Chondrocyte (in vitro differentiated cells): ENCODE measurements around the gene CHN1. TPM values are rescaled to one million over a fixed set of nuclear protein-coding genes. Genes with fewer than 3 reads are reported as not detected.

Source experiments
- DNase-seq: peaks from one replicate; pipeline ENCODE4 v3.0.0; 2021; ENCODE audit warnings: mixed read lengths, low spot score
- H3K27ac Mint-ChIP-seq: one replicate; pipeline ENCODE4 v1.8.0; 2021; ENCODE audit warnings: mild to moderate bottlenecking, moderate library complexity, mixed read lengths; ENCODE audit not compliant: unreplicated experiment
- H3K27me3 Mint-ChIP-seq: 2 replicates; pipeline ENCODE4 v1.8.0; 2021; ENCODE audit warnings: low read depth, mixed read lengths
- H3K36me3 Mint-ChIP-seq: 2 replicates; pipeline ENCODE4 v1.8.0; 2021; ENCODE audit warnings: low read depth, mixed read lengths
- H3K4me1 Mint-ChIP-seq: 2 replicates; pipeline ENCODE4 v1.8.0; 2021; ENCODE audit warnings: low read depth, mild to moderate bottlenecking, mixed read lengths
- H3K4me3 Mint-ChIP-seq: one replicate; pipeline ENCODE4 v1.8.0; 2021; ENCODE audit warnings: mild to moderate bottlenecking, moderate library complexity, mixed read lengths; ENCODE audit not compliant: unreplicated experiment
- H3K9me3 Mint-ChIP-seq: 2 replicates; pipeline ENCODE4 v1.8.0; 2021; ENCODE audit warnings: low read depth, mixed read lengths
- CTCF ChIP-seq: fragments of 200-600 bp; sonication (generic); IDR thresholded peaks from 2 replicates; pipeline ENCODE4 v1.5.0; 2021; ENCODE audit warnings: antibody characterized with exemption, mild to moderate bottlenecking, moderate library complexity
- total RNA-seq: library from RNA; stranded (reverse); gene quantifications from 3 replicates; pipeline ENCODE4 v1.2.1, GENCODE V29; 2021

CHN1 gene
- total RNA-seq, 1 donor from 2014 or later, result 23.1 TPM

GRCh38 chr2:174753038-174753633 is 252.0 kb downstream of the CHN1 start:
- H3K27ac Mint-ChIP-seq, result peak overlapping the region; percentile 75
- H3K27me3 Mint-ChIP-seq, result no peaks in the 10 kb centered on the region
- TF ChIP-seq CTCF, result no peak
- H3K36me3 Mint-ChIP-seq, result no peaks in the 10 kb centered on the region
- peaks cover 19% of the 10 kb centered on the region for H3K4me1 Mint-ChIP-seq
- no peaks in the 10 kb centered on the region for H3K9me3 Mint-ChIP-seq
- H3K4me3 Mint-ChIP-seq, result no peak overlapping the region
- DNase-seq, result no peak

DNA sequence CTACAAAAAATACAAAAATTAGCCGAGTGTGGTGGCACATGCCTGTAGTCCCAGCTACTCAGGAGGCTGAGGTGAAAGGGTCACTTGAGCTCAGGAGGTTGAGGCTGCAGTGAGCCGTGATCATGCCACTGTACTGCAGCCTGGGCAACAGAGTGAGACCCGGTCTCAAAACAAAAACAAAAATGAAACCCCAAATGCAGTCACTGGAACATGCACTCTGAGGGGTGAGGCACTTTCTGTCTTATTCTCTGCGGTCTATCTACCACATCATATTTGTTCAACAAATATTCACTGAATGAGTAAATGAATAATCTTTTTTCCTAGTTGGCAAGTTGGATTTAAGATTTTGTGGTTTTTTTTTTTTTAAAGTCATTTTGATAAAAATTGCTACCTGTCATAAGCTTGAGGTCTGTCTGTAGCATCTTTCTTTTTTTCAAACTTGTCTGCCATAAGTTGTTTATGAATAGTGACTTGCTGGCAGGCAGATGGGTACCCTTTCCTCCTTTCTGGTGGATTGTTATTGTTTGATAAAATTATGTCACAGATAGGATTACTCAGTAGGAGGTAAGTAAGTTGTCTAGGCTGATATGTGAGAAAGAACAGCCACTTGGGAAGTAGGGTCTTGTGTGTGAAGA is 252.7 kb downstream of the CHN1 start:
- DNase-seq, result no peak
- Mint-ChIP-seq H3K4me3 (no peak overlapping the region), H3K4me1 (peaks cover 19% of the 10 kb centered on the region), H3K36me3 (no peaks in the 10 kb centered on the region), H3K9me3 (no peaks in the 10 kb centered on the region), H3K27ac (peak overlapping the region; percentile 75), H3K27me3 (no peaks in the 10 kb centered on the region)
- TF ChIP-seq CTCF, result no peak

DNA sequence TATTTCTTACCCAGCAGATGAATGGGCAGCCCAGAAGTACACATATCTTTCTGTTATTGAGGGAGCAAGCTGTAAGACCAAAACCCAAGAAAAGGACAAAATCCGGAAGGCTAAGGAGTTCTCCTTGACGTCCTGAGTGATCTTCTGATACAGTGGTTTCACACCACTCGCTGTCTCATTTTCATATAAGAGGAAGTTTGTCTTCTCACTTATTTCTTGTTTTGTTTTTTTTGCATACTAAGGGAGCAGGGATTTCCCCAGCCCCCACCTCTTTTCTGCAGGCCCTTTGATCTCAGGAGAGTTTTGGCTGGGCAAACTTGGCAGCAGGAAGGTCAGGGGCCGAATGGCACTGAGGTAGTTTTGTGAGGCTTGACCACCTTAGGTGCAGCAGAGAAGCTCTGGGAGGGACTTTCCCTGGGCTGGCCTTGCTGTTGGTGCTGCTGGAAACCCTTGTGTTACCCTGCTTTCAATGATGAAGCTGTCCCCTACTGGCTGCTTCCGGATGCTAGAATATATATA is 254.2 kb downstream of the CHN1 start:
- no peak for DNase-seq
- peak; percentile 2 for TF ChIP-seq CTCF
- H3K9me3 Mint-ChIP-seq, result no peaks in the 10 kb centered on the region
- H3K27ac Mint-ChIP-seq, result no peak overlapping the region
- peaks cover 2% of the 10 kb centered on the region for H3K27me3 Mint-ChIP-seq
- H3K4me1 Mint-ChIP-seq, result peaks cover 19% of the 10 kb centered on the region
- H3K36me3 Mint-ChIP-seq, result no peaks in the 10 kb centered on the region
- H3K4me3 Mint-ChIP-seq, result no peak overlapping the region

- no peak for DNase-seq
- Mint-ChIP-seq H3K36me3 (no peaks in the 10 kb centered on the region), H3K27ac (no peak overlapping the region), H3K27me3 (peaks cover 2% of the 10 kb centered on the region), H3K4me3 (no peak overlapping the region), H3K9me3 (no peaks in the 10 kb centered on the region), H3K4me1 (peaks cover 19% of the 10 kb centered on the region)
- no peak for TF ChIP-seq CTCF
Measured at GRCh38 chr2:174749793-174750192, 255.4 kb downstream of the CHN1 start.

DNA sequence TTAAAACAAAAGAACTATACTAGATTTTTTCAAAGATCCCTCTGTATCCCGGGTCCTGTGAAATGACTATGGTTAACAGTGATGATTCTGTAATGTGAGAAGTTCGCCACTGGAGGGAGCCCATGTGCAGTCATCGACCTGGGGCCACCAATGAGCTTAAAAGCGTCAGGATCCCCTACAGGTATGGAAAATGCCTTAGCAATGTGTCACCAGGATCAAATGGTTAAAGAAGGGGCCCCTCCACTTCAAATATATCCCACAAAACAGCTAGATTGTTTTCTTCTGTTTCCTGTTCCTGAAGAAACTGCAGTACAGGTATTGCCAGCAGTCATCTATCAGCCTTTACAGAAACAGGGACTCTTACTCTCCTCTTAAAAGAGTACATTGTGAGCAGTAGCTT is 256.2 kb downstream of the CHN1 start:
- no peak overlapping the region for H3K27ac Mint-ChIP-seq
- no peaks in the 10 kb centered on the region for H3K36me3 Mint-ChIP-seq
- no peak for DNase-seq
- H3K9me3 Mint-ChIP-seq, result no peaks in the 10 kb centered on the region
- TF ChIP-seq CTCF, result peak; percentile 92
- H3K27me3 Mint-ChIP-seq, result peaks cover 2% of the 10 kb centered on the region
- no peak overlapping the region for H3K4me3 Mint-ChIP-seq
- H3K4me1 Mint-ChIP-seq, result peaks cover 19% of the 10 kb centered on the region

Other genes starting within 250 kb of the CHN1 start
- 0.30 to 1.3 TPM (median 0.38 TPM) in 3 replicates for gene CHRNA1, start 240.9 kb downstream of the CHN1 start, total RNA-seq
- gene ATF2, start 162.8 kb upstream of the CHN1 start, total RNA-seq, result 55.5 to 61.0 TPM (median 59.8 TPM) in 3 replicates
- 143 to 205 TPM (median 148 TPM) in 3 replicates for gene ATP5MC3, start 176.3 kb upstream of the CHN1 start, total RNA-seq